CD14-positive monocyte (primary cell): Measurements from ENCODE around the gene NAPB. TPM values are rescaled to one million over a fixed set of nuclear protein-coding genes. Genes with fewer than 3 reads are reported as not detected.

ENCODE experiments used
- DNase-seq, 3 donors: peaks; one replicate each; pipeline ENCODE4 v3.0.0-alpha.2; 2011 to 2022
- H2AFZ ChIP-seq: 2 replicates; pipeline ENCODE4 v1.6.0; 2012; ENCODE audit warnings: mild to moderate bottlenecking, low read depth, low read length, inconsistent platforms; ENCODE audit not compliant: insufficient read depth, poor library complexity, severe bottlenecking
- H3K27ac ChIP-seq, 2 donors: 1 replicate in 1 of 2; 2 replicates in 1 of 2; pipeline ENCODE4 v1.5.1; 2012 to 2013; ENCODE audit warnings: low read length in 2 of 2, control low read depth in 1 of 2, inconsistent platforms in 1 of 2, low read depth in 1 of 2, mild to moderate bottlenecking in 1 of 2
- H3K27me3 ChIP-seq, 2 donors: one replicate each; pipeline versions ENCODE4 v1.6.0 to v1.6.1; 2011 to 2013; ENCODE audit warnings: low read length in 2 of 2; ENCODE audit not compliant: control insufficient read depth in 2 of 2, insufficient read depth in 2 of 2
- H3K36me3 ChIP-seq, 2 donors: replicated peaks in 1 of 2; 1 replicate in 1 of 2; 2 replicates in 1 of 2; pipeline versions ENCODE4 v1.5.1 to v1.6.1; 2012 to 2013; ENCODE audit warnings: low read length in 2 of 2, control low read depth in 1 of 2, inconsistent platforms in 1 of 2, mild to moderate bottlenecking in 1 of 2; ENCODE audit not compliant: insufficient read depth in 2 of 2, control insufficient read depth in 1 of 2
- H3K4me1 ChIP-seq, 2 donors: 1 replicate in 1 of 2; 2 replicates in 1 of 2; pipeline versions ENCODE4 v1.5.1 to v1.6.1; 2012 to 2013; ENCODE audit warnings: low read length in 2 of 2, control low read depth in 1 of 2, inconsistent platforms in 1 of 2, mild to moderate bottlenecking in 1 of 2, moderate library complexity in 1 of 2; ENCODE audit not compliant: insufficient read depth in 2 of 2, control insufficient read depth in 1 of 2
- H3K4me2 ChIP-seq: replicated peaks from 2 replicates; pipeline ENCODE3; 2012; ENCODE audit warnings: low read length, moderate library complexity, mild to moderate bottlenecking; ENCODE audit not compliant: poor library complexity, severe bottlenecking; ENCODE audit errors: extremely low read depth
- H3K4me3 ChIP-seq, 3 experiments: fragments of 200-600 bp in 1 of 3; sonication (generic) in 1 of 3; replicated peaks in 1 of 3; 1 replicate in 2 of 3; 2 replicates in 1 of 3; pipeline ENCODE4 v1.5.1; 2011 to 2013; ENCODE audit warnings: low read length in 3 of 3, mild to moderate bottlenecking in 3 of 3, control low read depth in 2 of 3, low read depth in 2 of 3, inconsistent platforms in 1 of 3, moderate library complexity in 1 of 3
- H3K79me2 ChIP-seq: 2 replicates; pipeline ENCODE4 v1.6.0; 2012; ENCODE audit warnings: mild to moderate bottlenecking, control low read depth, inconsistent platforms, low read length, moderate library complexity; ENCODE audit not compliant: insufficient read depth
- H3K9ac ChIP-seq: 2 replicates; pipeline ENCODE4 v1.6.0; 2017; ENCODE audit warnings: low read length, mild to moderate bottlenecking; ENCODE audit not compliant: insufficient read depth, poor library complexity, severe bottlenecking
- H3K9me3 ChIP-seq, 2 donors: replicated peaks in 1 of 2; 1 replicate in 1 of 2; 2 replicates in 1 of 2; pipeline versions ENCODE4 v1.5.1 to v1.6.1; 2012 to 2013; ENCODE audit warnings: low read length in 2 of 2, control low read depth in 1 of 2; ENCODE audit not compliant: control insufficient read depth in 1 of 2, insufficient read depth in 1 of 2
- H4K20me1 ChIP-seq: 2 replicates; pipeline ENCODE4 v1.6.0; 2012; ENCODE audit warnings: mild to moderate bottlenecking, low read length, control low read depth, moderate library complexity; ENCODE audit not compliant: insufficient read depth
- H3K27ac Mint-ChIP-seq, 7 donors: one replicate each; pipeline ENCODE4 v1.8.0; 2020; ENCODE audit warnings: mild to moderate bottlenecking in 7 of 7, mixed read lengths in 7 of 7, moderate library complexity in 6 of 7, inconsistent platforms in 2 of 7
- H3K27me3 Mint-ChIP-seq, 3 donors: one replicate each; pipeline ENCODE4 v1.8.0; 2021 to 2022; ENCODE audit warnings: low read depth in 3 of 3, mild to moderate bottlenecking in 3 of 3, mixed read lengths in 3 of 3, moderate library complexity in 3 of 3, inconsistent platforms in 1 of 3
- H3K36me3 Mint-ChIP-seq, 2 donors: one replicate each; pipeline ENCODE4 v1.8.0; 2020; ENCODE audit warnings: mixed read lengths in 2 of 2, inconsistent platforms in 1 of 2, mild to moderate bottlenecking in 1 of 2
- H3K4me1 Mint-ChIP-seq: one replicate; pipeline ENCODE4 v1.8.0; 2020; ENCODE audit warnings: mild to moderate bottlenecking, mixed read lengths
- H3K4me3 Mint-ChIP-seq, 2 donors: one replicate each; pipeline ENCODE4 v1.8.0; 2020; ENCODE audit warnings: mild to moderate bottlenecking in 2 of 2, mixed read lengths in 2 of 2, moderate library complexity in 1 of 2
- H3K9me3 Mint-ChIP-seq, 7 donors: one replicate each; pipeline ENCODE4 v1.8.0; 2020 to 2022; ENCODE audit warnings: mixed read lengths in 7 of 7, mild to moderate bottlenecking in 6 of 7, moderate library complexity in 6 of 7, inconsistent platforms in 2 of 7
- CTCF ChIP-seq: fragments of 200-600 bp; IDR thresholded peaks from one replicate; pipeline ENCODE4 v1.8.0; 2022; ENCODE audit warnings: antibody characterized with exemption, mild to moderate bottlenecking
- WGBS: methylation state at CpG from one replicate; pipeline ENCODE4 v1.1.5; 2013; ENCODE audit warnings: missing lambda C conversion rate; ENCODE audit not compliant: insufficient coverage; 5-methylcytosine and 5-hydroxymethylcytosine counted together
- intact Hi-C, 2 donors: fragments of 100-400 bp; cut with micrococcal nuclease; formaldehyde crosslinking; loops; one replicate each; pipeline versions ENCODE4 v1.15.0 to v1.15.1; 2023
- polyA plus RNA-seq, 3 donors: library from polyadenylated mRNA; depleted of rRNA in 1 of 3; unstranded in 2 of 3; stranded (reverse) in 1 of 3; fragments of 300-500 nt in 2 of 3; fragments of >200 nt in 1 of 3; fragmentation: Illumina TruSeq in 2 of 3; gene quantifications; 1 replicate in 2 of 3; 2 replicates in 1 of 3; pipeline ENCODE4 v1.2.3, GENCODE V29; 2012 to 2021

Gene NAPB
- polyA plus RNA-seq, 3 donors, result 2.4 to 6.3 (median 2.6) TPM

- WGBS, result 99% methylated on average over 10 of the region's 14 CpGs
- H3K9ac ChIP-seq, result no peak overlapping the region
- peak overlapping the region in 2 of 7 donors; percentile 26 to 50 for H3K27ac Mint-ChIP-seq
- TF ChIP-seq CTCF, result no peak
- H3K4me3 Mint-ChIP-seq, result no peak overlapping the region
- peaks cover 0 to 3% (median 0%) of the 10 kb centered on the region in 3 donors for H3K27me3 Mint-ChIP-seq
- H3K9me3 ChIP-seq, result no peaks in the 10 kb centered on the region
- H3K4me3 ChIP-seq, result no peak overlapping the region
- H3K27me3 ChIP-seq, result no peaks in the 10 kb centered on the region
- peaks cover 45% of the 10 kb centered on the region for H3K4me1 Mint-ChIP-seq
- peaks cover 31 to 43% of the 10 kb centered on the region in 2 donors for H3K4me1 ChIP-seq
- H3K9me3 Mint-ChIP-seq, result peaks cover 0 to 2% (median 0%) of the 10 kb centered on the region in 7 donors
- H3K36me3 ChIP-seq, result peaks cover 53 to 80% of the 10 kb centered on the region in 2 donors
- no peak overlapping the region for H3K4me2 ChIP-seq
- H3K27ac ChIP-seq, result no peak overlapping the region
- no peak overlapping the region for H2AFZ ChIP-seq
- H3K36me3 Mint-ChIP-seq, result peaks cover 69 to 72% of the 10 kb centered on the region in 2 donors
- H4K20me1 ChIP-seq, result peaks cover 63% of the 10 kb centered on the region
- DNase-seq, result no peak
- H3K79me2 ChIP-seq, result peaks cover 54% of the 10 kb centered on the region
- intact Hi-C loops, result loop anchor here (5.0 to 10.0 kb wide), 2 partner anchors 214 to 233 kb away; no protein-coding TSS in a partner anchor
Measured at GRCh38 chr20:23369072-23369823, 52.0 kb downstream of the NAPB start.

GRCh38 chr20:23368316-23369071 lies 52.8 kb downstream of the NAPB start:
- no peak overlapping the region for H3K9ac ChIP-seq
- no CpG with 5 or more reads among the region's 2 CpGs for WGBS
- H3K4me2 ChIP-seq, result no peak overlapping the region
- peaks cover 70% of the 10 kb centered on the region for H4K20me1 ChIP-seq
- no peaks in the 10 kb centered on the region for H3K9me3 ChIP-seq
- no peaks in the 10 kb centered on the region for H3K27me3 ChIP-seq
- H3K4me1 ChIP-seq, result peaks cover 34 to 49% of the 10 kb centered on the region in 2 donors
- Mint-ChIP-seq H3K9me3 (peaks cover 0 to 2% (median 0%) of the 10 kb centered on the region in 7 donors), H3K27ac (peak overlapping the region in 1 of 7 donors; percentile 52), H3K4me3 (no peak overlapping the region), H3K27me3 (peaks cover 0 to 3% (median 0%) of the 10 kb centered on the region in 3 donors), H3K36me3 (peaks cover 63 to 67% of the 10 kb centered on the region in 2 donors), H3K4me1 (peaks cover 51% of the 10 kb centered on the region)
- no peak overlapping the region for H3K4me3 ChIP-seq
- DNase-seq, result no peak
- no peak overlapping the region for H3K27ac ChIP-seq
- TF ChIP-seq CTCF, result no peak
- peaks cover 47 to 74% of the 10 kb centered on the region in 2 donors for H3K36me3 ChIP-seq
- no peak overlapping the region for H2AFZ ChIP-seq
- intact Hi-C loops, result loop anchor here (5.0 to 10.0 kb wide), 2 partner anchors 214 to 234 kb away; no protein-coding TSS in a partner anchor
- H3K79me2 ChIP-seq, result peaks cover 62% of the 10 kb centered on the region
